B cell (primary cell): ENCODE results near the gene MIDN.
"Not testable (repeated sequence)": the region's sequence is repeated elsewhere in the genome, so short reads cannot be mapped to it uniquely, and the experiment has no call there.

Experiments
- EZH2 ChIP-seq: IDR thresholded peaks from 2 replicates; pipeline ENCODE4 v1.6.1; 2012; ENCODE audit warnings: borderline replicate concordance, low read depth, mild to moderate bottlenecking, moderate library complexity, low read length; ENCODE audit not compliant: insufficient read depth, poor library complexity, severe bottlenecking
- TF ChIP-seq, protein P1 (sequence below): fragments of 200-600 bp; IDR thresholded peaks from one replicate; pipeline ENCODE4 v1.8.0; 2022; ENCODE audit warnings: antibody characterized with exemption, mild to moderate bottlenecking

DNA sequence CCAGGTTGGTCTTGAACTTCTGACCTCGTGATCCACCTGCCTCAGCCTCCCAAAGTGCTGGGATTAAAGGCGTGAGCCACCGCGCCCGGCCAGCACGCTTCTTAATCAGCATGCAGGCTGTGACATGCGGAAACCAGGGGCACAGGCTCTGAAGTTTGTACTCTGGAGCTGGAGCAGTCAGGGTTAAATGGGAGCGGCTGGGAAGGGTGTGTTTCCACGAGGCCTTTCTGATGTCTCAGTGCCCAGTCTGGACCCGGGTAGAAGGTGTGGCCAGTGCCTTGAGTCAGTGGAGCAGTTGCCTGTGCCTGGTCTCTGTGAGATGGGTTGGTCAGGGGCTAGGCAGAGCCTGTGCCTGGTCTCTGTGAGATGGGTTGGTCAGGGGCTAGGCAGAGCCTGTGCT, 39.6 kb upstream of the MIDN start:
- TF ChIP-seq, protein P1, sequence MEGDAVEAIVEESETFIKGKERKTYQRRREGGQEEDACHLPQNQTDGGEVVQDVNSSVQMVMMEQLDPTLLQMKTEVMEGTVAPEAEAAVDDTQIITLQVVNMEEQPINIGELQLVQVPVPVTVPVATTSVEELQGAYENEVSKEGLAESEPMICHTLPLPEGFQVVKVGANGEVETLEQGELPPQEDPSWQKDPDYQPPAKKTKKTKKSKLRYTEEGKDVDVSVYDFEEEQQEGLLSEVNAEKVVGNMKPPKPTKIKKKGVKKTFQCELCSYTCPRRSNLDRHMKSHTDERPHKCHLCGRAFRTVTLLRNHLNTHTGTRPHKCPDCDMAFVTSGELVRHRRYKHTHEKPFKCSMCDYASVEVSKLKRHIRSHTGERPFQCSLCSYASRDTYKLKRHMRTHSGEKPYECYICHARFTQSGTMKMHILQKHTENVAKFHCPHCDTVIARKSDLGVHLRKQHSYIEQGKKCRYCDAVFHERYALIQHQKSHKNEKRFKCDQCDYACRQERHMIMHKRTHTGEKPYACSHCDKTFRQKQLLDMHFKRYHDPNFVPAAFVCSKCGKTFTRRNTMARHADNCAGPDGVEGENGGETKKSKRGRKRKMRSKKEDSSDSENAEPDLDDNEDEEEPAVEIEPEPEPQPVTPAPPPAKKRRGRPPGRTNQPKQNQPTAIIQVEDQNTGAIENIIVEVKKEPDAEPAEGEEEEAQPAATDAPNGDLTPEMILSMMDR: not testable (repeated sequence)
- TF ChIP-seq EZH2: not testable (repeated sequence)
